OCI-LY1 (cell line): ENCODE measurements around the gene DNAJC11.

Experiments
- H2AFZ ChIP-seq: fragments of 200-600 bp; sonication (generic), shearing (Covaris generic); 2 replicates; pipeline ENCODE4 v1.6.0; 2014; ENCODE audit warnings: antibody characterized with exemption, mild to moderate bottlenecking, low read length
- H3F3A ChIP-seq: fragments of 200-600 bp; sonication (generic), shearing (Covaris generic); 2 replicates; pipeline ENCODE4 v1.6.0; 2014; ENCODE audit warnings: mild to moderate bottlenecking, antibody characterized with exemption, low read length, moderate library complexity; ENCODE audit not compliant: insufficient read depth
- H3K27ac ChIP-seq: fragments of 200-600 bp; sonication (generic); 2 replicates; pipeline ENCODE4 v1.5.1; 2014; ENCODE audit warnings: low read length, mixed run types, mild to moderate bottlenecking, low read depth; ENCODE audit not compliant: poor library complexity, severe bottlenecking
- H3K27me3 ChIP-seq: fragments of 200-600 bp; sonication (generic); 2 replicates; pipeline ENCODE4 v1.6.0; 2014; ENCODE audit warnings: antibody characterized with exemption, mild to moderate bottlenecking, low read length, moderate library complexity; ENCODE audit not compliant: insufficient read depth
- H3K36me3 ChIP-seq: fragments of 200-600 bp; sonication (generic); 2 replicates; pipeline ENCODE4 v1.6.1; 2014; ENCODE audit warnings: mild to moderate bottlenecking, antibody characterized with exemption, low read length, moderate library complexity, mixed read lengths; ENCODE audit not compliant: insufficient read depth
- H3K4me1 ChIP-seq: fragments of 200-600 bp; sonication (generic); 2 replicates; pipeline ENCODE4 v1.5.1; 2014; ENCODE audit warnings: mild to moderate bottlenecking, low read length, moderate library complexity; ENCODE audit not compliant: insufficient read depth, severe bottlenecking
- H3K4me2 ChIP-seq: fragments of 200-600 bp; sonication (generic), shearing (Covaris generic); 2 replicates; pipeline ENCODE4 v1.6.1; 2014; ENCODE audit warnings: low read length
- H3K4me3 ChIP-seq: fragments of 200-600 bp; sonication (generic); 2 replicates; pipeline ENCODE4 v1.5.1; 2014; ENCODE audit warnings: low read length, low read depth, mild to moderate bottlenecking, mixed read lengths; ENCODE audit not compliant: poor library complexity, severe bottlenecking
- H3K79me2 ChIP-seq: fragments of 200-600 bp; shearing (Covaris generic); 2 replicates; pipeline ENCODE4 v1.6.1; 2016; ENCODE audit warnings: mixed run types, low read length, mixed read lengths; ENCODE audit not compliant: insufficient read depth
- H3K9ac ChIP-seq: fragments of 200-600 bp; sonication (generic), shearing (Covaris generic); 2 replicates; pipeline ENCODE4 v1.6.1; 2014; ENCODE audit warnings: mild to moderate bottlenecking, low read length, mixed read lengths
- H3K9me2 ChIP-seq: fragments of 200-600 bp; sonication (generic), shearing (Covaris generic); 2 replicates; pipeline ENCODE4 v1.6.1; 2014; ENCODE audit warnings: low read depth, mild to moderate bottlenecking, low read length, mixed read lengths
- H3K9me3 ChIP-seq: fragments of 200-600 bp; shearing (Covaris generic); 2 replicates; pipeline ENCODE4 v1.6.1; 2014; ENCODE audit warnings: low read length, mixed read lengths
- H4K20me1 ChIP-seq: fragments of 200-600 bp; sonication (generic), shearing (Covaris generic); 2 replicates; pipeline ENCODE4 v1.6.0; 2016; ENCODE audit warnings: mild to moderate bottlenecking, low read length; ENCODE audit not compliant: insufficient read depth
- CTCF ChIP-seq: fragments of 200-600 bp; sonication (generic), shearing (Covaris generic); IDR thresholded peaks from 2 replicates; pipeline ENCODE4 v1.5.1; 2017; ENCODE audit warnings: mild to moderate bottlenecking, antibody characterized with exemption, low read length, moderate library complexity, mixed read lengths
- EZH2 ChIP-seq: fragments of 200-600 bp; sonication (generic), shearing (Covaris generic); IDR thresholded peaks from 2 replicates; pipeline ENCODE4 v1.8.0; 2017; ENCODE audit warnings: borderline replicate concordance, mixed run types, mild to moderate bottlenecking, antibody characterized with exemption, low read length, moderate library complexity, mixed read lengths

Gene DNAJC11

GRCh38 chr1:6612641-6613360, 88.8 kb downstream of the DNAJC11 start:
- Histone ChIP-seq H3K9ac (peak overlapping the region; percentile 76), H3K4me3 (peak overlapping the region; percentile 99), H4K20me1 (no peaks in the 10 kb centered on the region), H3K9me2 (no peaks in the 10 kb centered on the region), H3K36me3 (peaks cover 14% of the 10 kb centered on the region; the same call in 1 of the 2 replicates), H3F3A (peaks cover 5% of the 10 kb centered on the region; the same call in 1 of the 2 replicates), H3K27me3 (no peaks in the 10 kb centered on the region), H3K4me1 (peaks cover 33% of the 10 kb centered on the region), H3K79me2 (peaks cover 20% of the 10 kb centered on the region), H3K9me3 (no peaks in the 10 kb centered on the region), H2AFZ (no peak overlapping the region), H3K4me2 (peak overlapping the region; percentile 99), H3K27ac (peak overlapping the region; percentile 40)
- peak; percentile 7; the same call in 1 of the 2 replicates for TF ChIP-seq CTCF
- TF ChIP-seq EZH2: no peak

- peak overlapping the region; percentile 78 for H3K4me3 ChIP-seq
- peak overlapping the region; percentile 95 for H3K9ac ChIP-seq
Measured at GRCh38 chr1:6603915-6604558, 97.6 kb downstream of the DNAJC11 start.

GRCh38 chr1:6603238-6603914, 98.2 kb downstream of the DNAJC11 start:
- H3K79me2 ChIP-seq: peaks cover 27% of the 10 kb centered on the region
- no peaks in the 10 kb centered on the region for H3K27me3 ChIP-seq
- peak overlapping the region; percentile 90 for H3K27ac ChIP-seq
- peaks cover 20% of the 10 kb centered on the region for H3K36me3 ChIP-seq
- H3K4me1 ChIP-seq: peaks cover 38% of the 10 kb centered on the region
- no peaks in the 10 kb centered on the region for H3K9me2 ChIP-seq
- peak overlapping the region; percentile 95 for H3K9ac ChIP-seq
- no peaks in the 10 kb centered on the region for H3K9me3 ChIP-seq
- peak overlapping the region; percentile 25; the same call in 1 of the 2 replicates for H2AFZ ChIP-seq
- peak overlapping the region; percentile 99 for H3K4me2 ChIP-seq
- H3K4me3 ChIP-seq: peak overlapping the region; percentile 78
- no peaks in the 10 kb centered on the region for H4K20me1 ChIP-seq
- TF ChIP-seq CTCF (no peak), EZH2 (no peak)
- no peaks in the 10 kb centered on the region for H3F3A ChIP-seq

More at GRCh38 chr1:6603915-6604558, 97.6 kb downstream of the DNAJC11 start:
- Histone ChIP-seq H3K36me3 (peaks cover 15% of the 10 kb centered on the region), H3K27me3 (no peaks in the 10 kb centered on the region), H3K9me2 (no peaks in the 10 kb centered on the region), H3K9me3 (no peaks in the 10 kb centered on the region), H3K79me2 (peaks cover 25% of the 10 kb centered on the region), H3F3A (no peaks in the 10 kb centered on the region), H3K4me1 (peaks cover 32% of the 10 kb centered on the region), H2AFZ (peak overlapping the region; percentile 25), H3K27ac (peak overlapping the region; percentile 90), H4K20me1 (no peaks in the 10 kb centered on the region), H3K4me2 (peak overlapping the region; percentile 99)
- TF ChIP-seq CTCF (no peak), EZH2 (no peak)
